Panc1 (cell line): Measurements from ENCODE around the gene GRPEL2. TPM values are rescaled to one million over a fixed set of nuclear protein-coding genes. Genes with fewer than 3 reads are reported as not detected.

Experiments used
- ATAC-seq: fragments of 200-7000 bp; cut with Tn5 transposase; 2 replicates; pipeline ENCODE4 v1.9.1; 2020; ENCODE audit warnings: mild to moderate bottlenecking, moderate library complexity
- BruUV-seq: library from RNA; stranded (reverse); fragments of 400-500 nt; replicated peaks from 2 replicates; lab custom pipeline; 2021; lab: Mats Ljungman, UMichigan
- CTCF ChIA-PET: fragments of 300-600 bp; sonication (Branson Sonifier 250); formaldehyde crosslinking; loops from one replicate; lab custom pipeline; 2022; ENCODE audit warnings: antibody characterized with exemption; lab: Charles Lee
- POLR2A ChIA-PET: fragments of 300-600 bp; sonication (Branson Sonifier 250); formaldehyde crosslinking; loops from one replicate; lab custom pipeline; 2022; ENCODE audit warnings: antibody characterized with exemption; lab: Charles Lee
- DNase-seq: peaks from one replicate; pipeline ENCODE4 v3.0.0-alpha.2; 2010; ENCODE audit warnings: low read depth, low spot score
- H3K27ac ChIP-seq: 2 replicates; pipeline ENCODE4 v1.5.1; 2011; ENCODE audit warnings: mild to moderate bottlenecking, low read length, inconsistent platforms
- H3K27me3 ChIP-seq: fragments of 200-500 bp; sonication (Bioruptor generic); 2 replicates; pipeline ENCODE4 v1.6.0; 2014; ENCODE audit warnings: low read length, inconsistent platforms; ENCODE audit not compliant: control insufficient read depth, insufficient read depth
- H3K36me3 ChIP-seq: fragments of 200-500 bp; sonication (Bioruptor generic); 2 replicates; pipeline ENCODE4 v1.5.1; 2014; ENCODE audit warnings: inconsistent platforms, mild to moderate bottlenecking, low read length, moderate library complexity; ENCODE audit not compliant: control insufficient read depth, insufficient read depth
- H3K4me1 ChIP-seq: 2 replicates; pipeline ENCODE4 v1.5.1; 2011; ENCODE audit warnings: inconsistent platforms, mild to moderate bottlenecking, low read length, moderate library complexity; ENCODE audit not compliant: control insufficient read depth, insufficient read depth
- H3K4me3 ChIP-seq, 2 experiments: 2 replicates each; pipeline ENCODE4 v1.5.1; 2011 to 2012; ENCODE audit warnings: low read depth in 2 of 2, low read length in 2 of 2, mild to moderate bottlenecking in 2 of 2, inconsistent platforms in 1 of 2, moderate library complexity in 1 of 2
- H3K9me3 ChIP-seq: fragments of 200-500 bp; sonication (Bioruptor generic); 2 replicates; pipeline ENCODE4 v1.5.1; 2014; ENCODE audit warnings: low read depth, mild to moderate bottlenecking, inconsistent platforms, low read length, moderate library complexity; ENCODE audit not compliant: control insufficient read depth, insufficient read depth
- POLR2AphosphoS5 ChIP-seq: IDR thresholded peaks from 2 replicates; pipeline ENCODE4 v1.6.1; 2012; ENCODE audit warnings: mild to moderate bottlenecking, low read depth, low read length, moderate library complexity
- REST ChIP-seq, 2 experiments: IDR thresholded peaks; 2 replicates each; pipeline ENCODE4 v1.6.1; 2011 to 2012; ENCODE audit warnings: low read depth in 2 of 2, control low read depth in 1 of 2, low read length in 1 of 2, mild to moderate bottlenecking in 1 of 2, moderate library complexity in 1 of 2; ENCODE audit not compliant: insufficient read depth in 1 of 2
- SIN3A ChIP-seq: IDR thresholded peaks from 2 replicates; pipeline ENCODE4 v1.6.1; 2012; ENCODE audit warnings: low read depth, mild to moderate bottlenecking, low read length, moderate library complexity, borderline replicate concordance; ENCODE audit not compliant: insufficient read depth
- TCF7L2 ChIP-seq: IDR thresholded peaks from 2 replicates; pipeline ENCODE4 v1.6.1; 2011; ENCODE audit warnings: mild to moderate bottlenecking, low read depth, low read length, inconsistent platforms
- in situ Hi-C: cut with HindIII; loops from 2 replicates; pipeline ENCODE4 v1.10.0; 2016; ENCODE audit warnings: low sequenced_read_pairs, low pct_unique_long_range_greater_than_20kb
- intact Hi-C: fragments of 100-400 bp; cut with micrococcal nuclease; formaldehyde crosslinking; loops from one replicate; pipeline ENCODE4 v1.10.0; 2022; ENCODE audit not compliant: unreplicated experiment
- total RNA-seq: library from RNA; stranded (reverse); gene quantifications from one replicate; pipeline ENCODE4 v1.2.1, GENCODE V29; 2021; ENCODE audit not compliant: unreplicated experiment
- TF ChIP-seq, protein P1 (sequence below): fragments of 450-650 bp; IDR thresholded peaks from 2 replicates; pipeline ENCODE4 v1.5.1; 2017; ENCODE audit warnings: mild to moderate bottlenecking

The GRPEL2 gene
- total RNA-seq, 1 experiment from 2014 or later = 30.1 TPM

GRCh38 chr5:149313151-149313841 lies 32.0 kb upstream of the GRPEL2 start:
- ATAC-seq (no peak), DNase-seq (no peak)
- no peak overlapping the region for H3K27ac ChIP-seq
- ChIA-PET POLR2A (no interaction called here), CTCF (interaction anchor here (0.7 kb wide), 1 partner anchor 171 kb away, joined by 7 read pairs; no protein-coding TSS in a partner anchor)
- TF ChIP-seq SIN3A (no peak), REST (IDR thresholded peaks at IDR 0.05; ENCODE audit: insufficient read depth in 1 of 2, low read depth in 2 of 2, low read length in 1 of 2) (no peak), POLR2AphosphoS5 (no peak), TCF7L2 (no peak)
- TF ChIP-seq, protein P1, sequence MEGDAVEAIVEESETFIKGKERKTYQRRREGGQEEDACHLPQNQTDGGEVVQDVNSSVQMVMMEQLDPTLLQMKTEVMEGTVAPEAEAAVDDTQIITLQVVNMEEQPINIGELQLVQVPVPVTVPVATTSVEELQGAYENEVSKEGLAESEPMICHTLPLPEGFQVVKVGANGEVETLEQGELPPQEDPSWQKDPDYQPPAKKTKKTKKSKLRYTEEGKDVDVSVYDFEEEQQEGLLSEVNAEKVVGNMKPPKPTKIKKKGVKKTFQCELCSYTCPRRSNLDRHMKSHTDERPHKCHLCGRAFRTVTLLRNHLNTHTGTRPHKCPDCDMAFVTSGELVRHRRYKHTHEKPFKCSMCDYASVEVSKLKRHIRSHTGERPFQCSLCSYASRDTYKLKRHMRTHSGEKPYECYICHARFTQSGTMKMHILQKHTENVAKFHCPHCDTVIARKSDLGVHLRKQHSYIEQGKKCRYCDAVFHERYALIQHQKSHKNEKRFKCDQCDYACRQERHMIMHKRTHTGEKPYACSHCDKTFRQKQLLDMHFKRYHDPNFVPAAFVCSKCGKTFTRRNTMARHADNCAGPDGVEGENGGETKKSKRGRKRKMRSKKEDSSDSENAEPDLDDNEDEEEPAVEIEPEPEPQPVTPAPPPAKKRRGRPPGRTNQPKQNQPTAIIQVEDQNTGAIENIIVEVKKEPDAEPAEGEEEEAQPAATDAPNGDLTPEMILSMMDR = no peak
- no peaks in the 10 kb centered on the region for H3K36me3 ChIP-seq
- no TSS peak for BruUV-seq
- intact Hi-C loops = no loop called here
- H3K4me1 ChIP-seq = no peaks in the 10 kb centered on the region; the same call in 1 of the 2 replicates
- in situ Hi-C loops = no loop called here
- no peak overlapping the region for H3K4me3 ChIP-seq
- H3K27me3 ChIP-seq = no peaks in the 10 kb centered on the region
- no peaks in the 10 kb centered on the region for H3K9me3 ChIP-seq

GRCh38 chr5:149314571-149315111 lies 30.7 kb upstream of the GRPEL2 start:
- no peaks in the 10 kb centered on the region for H3K9me3 ChIP-seq
- no peaks in the 10 kb centered on the region for H3K36me3 ChIP-seq
- no peaks in the 10 kb centered on the region; the same call in 1 of the 2 replicates for H3K4me1 ChIP-seq
- no TSS peak for BruUV-seq
- DNase-seq (no peak), ATAC-seq (no peak)
- ChIA-PET POLR2A (no interaction called here), CTCF (interaction anchor here (0.6 to 1.0 kb wide), 3 partner anchors 9 to 130 kb away, joined by 3 to 4 read pairs (median 3); no protein-coding TSS in a partner anchor)
- H3K4me3 ChIP-seq = no peak overlapping the region
- H3K27ac ChIP-seq = no peak overlapping the region
- intact Hi-C loops (loop anchor here (5.0 kb wide), 1 partner anchor 128 kb away; no protein-coding TSS in a partner anchor), in situ Hi-C loops (no loop called here)
- no peak for TF ChIP-seq REST (IDR thresholded peaks at IDR 0.05; ENCODE audit: insufficient read depth in 1 of 2, low read depth in 2 of 2, low read length in 1 of 2)
- no peak for TF ChIP-seq TCF7L2
- TF ChIP-seq, protein P1 = no peak; the same call in 1 of the 2 replicates
- no peak for TF ChIP-seq POLR2AphosphoS5
- TF ChIP-seq SIN3A = no peak
- no peaks in the 10 kb centered on the region for H3K27me3 ChIP-seq
